ENCODE data around the gene EHF. TPM values are rescaled to one million over a fixed set of nuclear protein-coding genes. Genes with fewer than 3 reads are reported as not detected.

The EHF gene
- total and polyA plus RNA-seq, 9 of the 15 experiments (the other 6 are each of a cell fraction or from before 2014, with no cell fraction given), result 0.04 to 0.54 (median 0.37) TPM

- no peak for TF ChIP-seq IRF1 (CRISPR knock-in tag; IDR thresholded peaks at IDR 0.05; ENCODE audit: borderline replicate concordance)
- no peak for TF ChIP-seq KAT8 (IDR thresholded peaks at IDR 0.05; ENCODE audit: low read depth)
- peak; percentile 63; the same call in 1 of the 2 replicates for TF ChIP-seq LARP7 (IDR thresholded peaks at IDR 0.05)
- TF ChIP-seq ZNF431 (CRISPR knock-in tag; IDR thresholded peaks at IDR 0.05), result no peak
- no peak for TF ChIP-seq ILF3 (IDR thresholded peaks at IDR 0.05; ENCODE audit: borderline replicate concordance)
- 0 out of 2 replicates have a peak, but pooled peaks have one; percentile 72 for TF ChIP-seq ZNF3 (CRISPR knock-in tag; IDR thresholded peaks at IDR 0.05)
- TF ChIP-seq MYNN (IDR thresholded peaks at IDR 0.05), result 0 out of 2 replicates have a peak, but pooled peaks have one; percentile 52
- no peak for TF ChIP-seq MYNN (CRISPR knock-in tag; IDR thresholded peaks at IDR 0.05)
- peak; percentile 19; the same call in 1 of the 2 replicates for TF ChIP-seq SP1 (CRISPR knock-in tag; IDR thresholded peaks at IDR 0.05)
- TF ChIP-seq YY1 (IDR thresholded peaks at IDR 0.05; ENCODE audit: borderline replicate concordance in 1 of 3, control insufficient read depth in 1 of 3, extremely low read depth in 1 of 3, insufficient read depth in 3 of 3, insufficient read length in 1 of 3, insufficient replicate concordance in 2 of 3, low read depth in 1 of 3, low read length in 2 of 3), result peak in 1 of 3 experiments; percentile 18
- TF ChIP-seq THRB (CRISPR knock-in tag; conservative IDR thresholded peaks at IDR 0.05), result no peak
- TF ChIP-seq U2AF1 (optimal IDR thresholded peaks at IDR 0.05; ENCODE audit: low read depth, low read length), result no peak
- TF ChIP-seq RBBP5 (IDR thresholded peaks at IDR 0.05; ENCODE audit: borderline replicate concordance, insufficient read depth, low read length, poor library complexity, severe bottlenecking), result peak; percentile 70
- no peak for TF ChIP-seq SREBF1 (IDR thresholded peaks at IDR 0.05; ENCODE audit: borderline replicate concordance, low read depth, low read length)
- no peak for TF ChIP-seq ZNF436 (CRISPR knock-in tag; IDR thresholded peaks at IDR 0.05)
- no peak for TF ChIP-seq XRCC4 (IDR thresholded peaks at IDR 0.05; ENCODE audit: extremely low read depth, insufficient read depth, insufficient read length)
- no peak for TF ChIP-seq CHD1 (IDR thresholded peaks at IDR 0.05; ENCODE audit: low read length)
- no peak for TF ChIP-seq CHCHD3 (CRISPR knock-in tag; IDR thresholded peaks at IDR 0.05)
- TF ChIP-seq KHSRP (IDR thresholded peaks at IDR 0.05), result peak; percentile 34; the same call in 1 of the 2 replicates
These were observed 17.5 kb upstream of the EHF start (continued) for GRCh38 chr11:34603129-34604001.

Measured in K562 (cell line).